Measurements from ENCODE around the gene ITGBL1. TPM values are rescaled to one million over a fixed set of nuclear protein-coding genes. Genes with fewer than 3 reads are reported as not detected.

Gene ITGBL1
- total and polyA plus RNA-seq, 2 donors, result 0.38 to 2.7 TPM

GRCh38 chr13:101703081-101703480, 250.6 kb downstream of the ITGBL1 start:
- no peaks in the 10 kb centered on the region for H3K9me3 ChIP-seq (ENCODE audit: control insufficient read depth in 2 of 2, insufficient read depth in 1 of 2, low read length in 1 of 2)
- WGBS, result 97% methylated on average over 1 of the region's 1 CpG
- H3K4me1 ChIP-seq (ENCODE audit: control insufficient read depth in 2 of 2, insufficient read depth in 2 of 2, low read length in 2 of 2), result no peaks in the 10 kb centered on the region
- no peak for DNase-seq (ENCODE audit: low read depth in 6 of 9, low spot score in 9 of 9)
- no peaks in the 10 kb centered on the region for H3K27me3 ChIP-seq (ENCODE audit: control insufficient read depth in 2 of 2, insufficient read depth in 1 of 2, low read length in 1 of 2)
- no peaks in the 10 kb centered on the region for H3K36me3 ChIP-seq (ENCODE audit: control insufficient read depth in 2 of 2, insufficient read depth in 2 of 2, low read length in 1 of 2)
- H3K4me3 ChIP-seq (ENCODE audit: low read length in 2 of 2), result no peak overlapping the region
- H3K27ac ChIP-seq (ENCODE audit: low read depth in 1 of 2, low read length in 1 of 2), result no peak overlapping the region

- no peak overlapping the region for H3K27ac ChIP-seq (ENCODE audit: low read depth in 1 of 2, low read length in 1 of 2)
- H3K9me3 ChIP-seq (ENCODE audit: control insufficient read depth in 2 of 2, insufficient read depth in 1 of 2, low read length in 1 of 2), result no peaks in the 10 kb centered on the region
- 82% methylated on average over 3 of the region's 3 CpGs for WGBS
- no peaks in the 10 kb centered on the region for H3K27me3 ChIP-seq (ENCODE audit: control insufficient read depth in 2 of 2, insufficient read depth in 1 of 2, low read length in 1 of 2)
- H3K4me1 ChIP-seq (ENCODE audit: control insufficient read depth in 2 of 2, insufficient read depth in 2 of 2, low read length in 2 of 2), result no peaks in the 10 kb centered on the region
- no peak overlapping the region for H3K4me3 ChIP-seq (ENCODE audit: low read length in 2 of 2)
- no peaks in the 10 kb centered on the region for H3K36me3 ChIP-seq (ENCODE audit: control insufficient read depth in 2 of 2, insufficient read depth in 2 of 2, low read length in 1 of 2)
- DNase-seq (ENCODE audit: low read depth in 6 of 9, low spot score in 9 of 9), result no peak
These were observed 251.4 kb downstream of the ITGBL1 start for GRCh38 chr13:101703838-101704237.

GRCh38 chr13:101706651-101707050, 254.2 kb downstream of the ITGBL1 start:
- no peaks in the 10 kb centered on the region for H3K27me3 ChIP-seq (ENCODE audit: control insufficient read depth in 2 of 2, insufficient read depth in 1 of 2, low read length in 1 of 2)
- no peak overlapping the region for H3K4me3 ChIP-seq (ENCODE audit: low read length in 2 of 2)
- WGBS, result 3% methylated on average over 6 of the region's 6 CpGs
- H3K36me3 ChIP-seq (ENCODE audit: control insufficient read depth in 2 of 2, insufficient read depth in 2 of 2, low read length in 1 of 2), result no peaks in the 10 kb centered on the region
- H3K27ac ChIP-seq (ENCODE audit: low read depth in 1 of 2, low read length in 1 of 2), result no peak overlapping the region
- H3K9me3 ChIP-seq (ENCODE audit: control insufficient read depth in 2 of 2, insufficient read depth in 1 of 2, low read length in 1 of 2), result no peaks in the 10 kb centered on the region
- DNase-seq (ENCODE audit: low read depth in 6 of 9, low spot score in 9 of 9), result peak in 3 of 9 donors; percentile 4 to 28 (median 12)
- H3K4me1 ChIP-seq (ENCODE audit: control insufficient read depth in 2 of 2, insufficient read depth in 2 of 2, low read length in 2 of 2), result no peaks in the 10 kb centered on the region

- 90% methylated on average over 2 of the region's 2 CpGs for WGBS
- Histone ChIP-seq H3K4me1 (ENCODE audit: control insufficient read depth in 2 of 2, insufficient read depth in 2 of 2, low read length in 2 of 2) (no peaks in the 10 kb centered on the region), H3K27me3 (ENCODE audit: control insufficient read depth in 2 of 2, insufficient read depth in 1 of 2, low read length in 1 of 2) (no peaks in the 10 kb centered on the region), H3K4me3 (ENCODE audit: low read length in 2 of 2) (no peak overlapping the region), H3K27ac (ENCODE audit: low read depth in 1 of 2, low read length in 1 of 2) (no peak overlapping the region), H3K9me3 (ENCODE audit: control insufficient read depth in 2 of 2, insufficient read depth in 1 of 2, low read length in 1 of 2) (no peaks in the 10 kb centered on the region), H3K36me3 (ENCODE audit: control insufficient read depth in 2 of 2, insufficient read depth in 2 of 2, low read length in 1 of 2) (no peaks in the 10 kb centered on the region)
- no peak for DNase-seq (ENCODE audit: low read depth in 6 of 9, low spot score in 9 of 9)
These were observed 255.2 kb downstream of the ITGBL1 start for GRCh38 chr13:101707659-101708058.

GRCh38 chr13:101708115-101708514, 255.6 kb downstream of the ITGBL1 start:
- H3K9me3 ChIP-seq (ENCODE audit: control insufficient read depth in 2 of 2, insufficient read depth in 1 of 2, low read length in 1 of 2), result no peaks in the 10 kb centered on the region
- no peak overlapping the region for H3K4me3 ChIP-seq (ENCODE audit: low read length in 2 of 2)
- 95% methylated on average over 1 of the region's 1 CpG for WGBS
- no peaks in the 10 kb centered on the region for H3K4me1 ChIP-seq (ENCODE audit: control insufficient read depth in 2 of 2, insufficient read depth in 2 of 2, low read length in 2 of 2)
- H3K27me3 ChIP-seq (ENCODE audit: control insufficient read depth in 2 of 2, insufficient read depth in 1 of 2, low read length in 1 of 2), result no peaks in the 10 kb centered on the region
- H3K36me3 ChIP-seq (ENCODE audit: control insufficient read depth in 2 of 2, insufficient read depth in 2 of 2, low read length in 1 of 2), result no peaks in the 10 kb centered on the region
- no peak for DNase-seq (ENCODE audit: low read depth in 6 of 9, low spot score in 9 of 9)
- no peak overlapping the region for H3K27ac ChIP-seq (ENCODE audit: low read depth in 1 of 2, low read length in 1 of 2)

GRCh38 chr13:101709952-101710351, 257.5 kb downstream of the ITGBL1 start:
- no peak overlapping the region for H3K27ac ChIP-seq (ENCODE audit: low read depth in 1 of 2, low read length in 1 of 2)
- no peaks in the 10 kb centered on the region for H3K9me3 ChIP-seq (ENCODE audit: control insufficient read depth in 2 of 2, insufficient read depth in 1 of 2, low read length in 1 of 2)
- no peaks in the 10 kb centered on the region for H3K27me3 ChIP-seq (ENCODE audit: control insufficient read depth in 2 of 2, insufficient read depth in 1 of 2, low read length in 1 of 2)
- no peaks in the 10 kb centered on the region for H3K36me3 ChIP-seq (ENCODE audit: control insufficient read depth in 2 of 2, insufficient read depth in 2 of 2, low read length in 1 of 2)
- no peak overlapping the region for H3K4me3 ChIP-seq (ENCODE audit: low read length in 2 of 2)
- WGBS, result 98% methylated on average over 6 of the region's 6 CpGs
- H3K4me1 ChIP-seq (ENCODE audit: control insufficient read depth in 2 of 2, insufficient read depth in 2 of 2, low read length in 2 of 2), result no peaks in the 10 kb centered on the region
- no peak for DNase-seq (ENCODE audit: low read depth in 6 of 9, low spot score in 9 of 9)

- H3K27ac ChIP-seq (ENCODE audit: low read depth in 1 of 2, low read length in 1 of 2), result no peak overlapping the region
- H3K27me3 ChIP-seq (ENCODE audit: control insufficient read depth in 2 of 2, insufficient read depth in 1 of 2, low read length in 1 of 2), result no peaks in the 10 kb centered on the region
- no peak overlapping the region for H3K4me3 ChIP-seq (ENCODE audit: low read length in 2 of 2)
- H3K36me3 ChIP-seq (ENCODE audit: control insufficient read depth in 2 of 2, insufficient read depth in 2 of 2, low read length in 1 of 2), result no peaks in the 10 kb centered on the region
- WGBS, result over 99% methylated on average over 2 of the region's 2 CpGs
- no peak for DNase-seq (ENCODE audit: low read depth in 6 of 9, low spot score in 9 of 9)
- no peaks in the 10 kb centered on the region for H3K9me3 ChIP-seq (ENCODE audit: control insufficient read depth in 2 of 2, insufficient read depth in 1 of 2, low read length in 1 of 2)
- no peaks in the 10 kb centered on the region for H3K4me1 ChIP-seq (ENCODE audit: control insufficient read depth in 2 of 2, insufficient read depth in 2 of 2, low read length in 2 of 2)
These were observed 259.0 kb downstream of the ITGBL1 start for GRCh38 chr13:101711307-101712025.

GRCh38 chr13:101712026-101712348, 259.5 kb downstream of the ITGBL1 start:
- no peaks in the 10 kb centered on the region for H3K27me3 ChIP-seq (ENCODE audit: control insufficient read depth in 2 of 2, insufficient read depth in 1 of 2, low read length in 1 of 2)
- H3K4me3 ChIP-seq (ENCODE audit: low read length in 2 of 2), result no peak overlapping the region
- WGBS, result 89% methylated on average over 2 of the region's 2 CpGs
- DNase-seq (ENCODE audit: low read depth in 6 of 9, low spot score in 9 of 9), result no peak
- no peaks in the 10 kb centered on the region for H3K9me3 ChIP-seq (ENCODE audit: control insufficient read depth in 2 of 2, insufficient read depth in 1 of 2, low read length in 1 of 2)
- no peak overlapping the region for H3K27ac ChIP-seq (ENCODE audit: low read depth in 1 of 2, low read length in 1 of 2)
- H3K4me1 ChIP-seq (ENCODE audit: control insufficient read depth in 2 of 2, insufficient read depth in 2 of 2, low read length in 2 of 2), result no peaks in the 10 kb centered on the region
- H3K36me3 ChIP-seq (ENCODE audit: control insufficient read depth in 2 of 2, insufficient read depth in 2 of 2, low read length in 1 of 2), result no peaks in the 10 kb centered on the region

- DNase-seq (ENCODE audit: low read depth in 6 of 9, low spot score in 9 of 9), result no peak
- WGBS, result 99% methylated on average over 3 of the region's 3 CpGs
These were observed 261.7 kb downstream of the ITGBL1 start for GRCh38 chr13:101714195-101714594.

More at GRCh38 chr13:101714195-101714594, 261.7 kb downstream of the ITGBL1 start:
- H3K4me3 ChIP-seq (ENCODE audit: low read length in 2 of 2), result no peak overlapping the region
- no peaks in the 10 kb centered on the region for H3K36me3 ChIP-seq (ENCODE audit: control insufficient read depth in 2 of 2, insufficient read depth in 2 of 2, low read length in 1 of 2)
- no peaks in the 10 kb centered on the region for H3K27me3 ChIP-seq (ENCODE audit: control insufficient read depth in 2 of 2, insufficient read depth in 1 of 2, low read length in 1 of 2)
- H3K9me3 ChIP-seq (ENCODE audit: control insufficient read depth in 2 of 2, insufficient read depth in 1 of 2, low read length in 1 of 2), result no peaks in the 10 kb centered on the region
- no peaks in the 10 kb centered on the region for H3K4me1 ChIP-seq (ENCODE audit: control insufficient read depth in 2 of 2, insufficient read depth in 2 of 2, low read length in 2 of 2)
- no peak overlapping the region for H3K27ac ChIP-seq (ENCODE audit: low read depth in 1 of 2, low read length in 1 of 2)
